Tibial nerve (tissue), 4 donors: Measurements from ENCODE around the gene RASEF. TPM values are rescaled to one million over a fixed set of nuclear protein-coding genes. Genes with fewer than 3 reads are reported as not detected.

Experiments
- DNase-seq, 2 donors: peaks; one replicate each; pipeline ENCODE4 v3.0.0-alpha.2; 2019; ENCODE audit warnings: low spot score in 2 of 2
- H3K27ac ChIP-seq, 4 donors: fragments of 200-600 bp; sonication (generic) in 3 of 4; one replicate each; pipeline ENCODE4 v1.5.1; 2017 to 2019; ENCODE audit warnings: mild to moderate bottlenecking in 1 of 4
- H3K27me3 ChIP-seq, 2 donors: fragments of 200-600 bp; sonication (generic) in 1 of 2; one replicate each; pipeline versions ENCODE4 v1.5.1 to v1.6.0; 2017 to 2019
- H3K36me3 ChIP-seq, 3 donors: fragments of 200-600 bp; sonication (generic); one replicate each; pipeline ENCODE4 v1.5.1; 2018 to 2019
- H3K4me1 ChIP-seq, 4 donors: fragments of 200-600 bp; sonication (generic) in 3 of 4; one replicate each; pipeline ENCODE4 v1.5.1; 2017 to 2019
- H3K4me3 ChIP-seq, 4 donors: fragments of 200-600 bp; sonication (generic) in 3 of 4; one replicate each; pipeline ENCODE4 v1.5.1; 2017 to 2019; ENCODE audit warnings: mild to moderate bottlenecking in 1 of 4, moderate library complexity in 1 of 4
- H3K9me3 ChIP-seq, 4 donors: fragments of 200-600 bp; sonication (generic) in 3 of 4; one replicate each; pipeline ENCODE4 v1.5.1; 2017 to 2019
- EP300 ChIP-seq, 2 donors: sonication (generic); formaldehyde crosslinking; IDR thresholded peaks; one replicate each; pipeline ENCODE4 v1.6.1; 2017; ENCODE audit warnings: antibody characterized with exemption in 2 of 2, mild to moderate bottlenecking in 1 of 2
- POLR2A ChIP-seq, 2 donors: fragments of 450-650 bp; IDR thresholded peaks; one replicate each; pipeline ENCODE4 v1.6.1; 2017; ENCODE audit warnings: antibody characterized with exemption in 2 of 2, mild to moderate bottlenecking in 2 of 2, moderate library complexity in 2 of 2
- WGBS, 2 donors: methylation state at CpG; one replicate each; pipeline ENCODE4 v1.1.5; 2018; 5-methylcytosine and 5-hydroxymethylcytosine counted together
- total RNA-seq, 4 donors: library from RNA; depleted of rRNA; stranded (reverse); fragments of >200 nt; gene quantifications; one replicate each; pipeline ENCODE4 v1.1.0, GENCODE V29; 2016
- TF ChIP-seq, protein P1 (sequence below), 5 experiments: fragments of 200-600 bp in 3 of 5; fragments of 450-650 bp in 2 of 5; sonication (generic) in 3 of 5; IDR thresholded peaks; one replicate each; pipeline ENCODE4 v1.5.1; 2016 to 2019; ENCODE audit warnings: antibody characterized with exemption in 5 of 5, mild to moderate bottlenecking in 3 of 5, moderate library complexity in 2 of 5

Gene RASEF
- total RNA-seq, 4 donors from 2014 or later: 0.21 to 3.6 (median 1.4) TPM

DNA sequence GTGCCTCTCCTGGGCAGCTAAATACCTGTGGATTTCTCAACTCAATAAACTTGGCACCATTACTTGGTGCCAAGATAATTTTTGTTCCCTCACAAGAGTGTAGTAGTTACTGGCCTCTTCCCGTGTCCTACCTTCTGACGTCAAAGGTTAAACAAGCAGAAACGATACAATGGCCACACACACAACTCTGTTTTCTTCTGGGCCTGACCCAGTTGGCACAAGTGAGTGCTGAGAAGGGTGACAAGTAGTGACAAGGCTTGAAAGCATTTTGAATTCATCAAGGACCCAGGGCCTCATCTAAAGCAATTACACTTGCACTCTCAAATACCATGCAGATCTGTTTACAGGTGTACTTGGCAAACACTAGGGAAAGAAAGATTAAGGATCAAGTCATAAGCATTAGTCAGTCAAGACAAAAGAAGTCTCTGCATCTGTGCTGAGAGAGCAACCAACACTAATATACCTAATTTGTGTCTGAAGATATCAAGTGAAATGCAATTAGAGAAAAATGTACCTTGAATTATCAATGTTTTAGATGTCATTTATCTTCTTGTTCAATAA, 30.8 kb downstream of the RASEF start:
- Histone ChIP-seq H3K27ac (no peak overlapping the region), H3K36me3 (no peaks in the 10 kb centered on the region), H3K27me3 (no peaks in the 10 kb centered on the region), H3K4me1 (no peaks in the 10 kb centered on the region), H3K9me3 (no peaks in the 10 kb centered on the region), H3K4me3 (no peak overlapping the region)
- WGBS, 2 donors: 62 to 66% methylated on average over 3 of the region's 3 CpGs
- TF ChIP-seq, protein P1, sequence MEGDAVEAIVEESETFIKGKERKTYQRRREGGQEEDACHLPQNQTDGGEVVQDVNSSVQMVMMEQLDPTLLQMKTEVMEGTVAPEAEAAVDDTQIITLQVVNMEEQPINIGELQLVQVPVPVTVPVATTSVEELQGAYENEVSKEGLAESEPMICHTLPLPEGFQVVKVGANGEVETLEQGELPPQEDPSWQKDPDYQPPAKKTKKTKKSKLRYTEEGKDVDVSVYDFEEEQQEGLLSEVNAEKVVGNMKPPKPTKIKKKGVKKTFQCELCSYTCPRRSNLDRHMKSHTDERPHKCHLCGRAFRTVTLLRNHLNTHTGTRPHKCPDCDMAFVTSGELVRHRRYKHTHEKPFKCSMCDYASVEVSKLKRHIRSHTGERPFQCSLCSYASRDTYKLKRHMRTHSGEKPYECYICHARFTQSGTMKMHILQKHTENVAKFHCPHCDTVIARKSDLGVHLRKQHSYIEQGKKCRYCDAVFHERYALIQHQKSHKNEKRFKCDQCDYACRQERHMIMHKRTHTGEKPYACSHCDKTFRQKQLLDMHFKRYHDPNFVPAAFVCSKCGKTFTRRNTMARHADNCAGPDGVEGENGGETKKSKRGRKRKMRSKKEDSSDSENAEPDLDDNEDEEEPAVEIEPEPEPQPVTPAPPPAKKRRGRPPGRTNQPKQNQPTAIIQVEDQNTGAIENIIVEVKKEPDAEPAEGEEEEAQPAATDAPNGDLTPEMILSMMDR (IDR thresholded peaks at IDR 0.05): no peak
- no peak for TF ChIP-seq EP300 (IDR thresholded peaks at IDR 0.05)
- no peak for TF ChIP-seq POLR2A (IDR thresholded peaks at IDR 0.05)
- no peak for DNase-seq

DNA sequence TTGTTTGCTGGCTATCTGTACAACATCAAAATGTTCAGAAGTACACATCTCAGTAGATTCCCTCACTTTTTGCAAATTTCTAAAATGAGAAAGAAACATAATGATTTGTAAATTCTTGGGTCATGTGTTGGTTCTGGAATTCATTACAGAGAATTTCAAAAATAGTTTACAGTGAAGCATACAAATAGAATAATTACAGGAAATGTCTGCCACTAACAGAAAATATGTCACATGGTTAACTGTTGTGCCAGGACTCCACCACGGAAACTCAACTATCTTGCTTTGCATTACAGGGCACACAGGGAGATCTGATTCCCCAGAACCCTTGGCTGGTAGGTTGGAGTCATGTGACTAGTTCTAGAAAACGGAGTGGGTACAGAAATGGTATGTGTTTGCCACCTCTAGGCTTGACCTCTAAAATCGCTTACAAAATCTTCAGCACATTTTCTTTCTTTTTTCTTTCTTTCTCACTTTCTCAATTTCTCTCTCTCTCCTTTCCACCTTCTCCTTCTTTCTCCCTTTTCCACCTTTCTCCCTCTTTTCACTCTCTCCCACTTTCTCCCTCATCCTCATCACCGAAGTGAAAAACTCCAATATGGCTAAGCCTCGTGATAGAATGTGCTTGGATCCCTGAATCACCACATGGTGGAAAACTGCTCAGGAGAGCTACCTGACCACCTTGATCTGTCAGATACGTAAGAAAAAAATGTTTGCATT, 32.4 kb downstream of the RASEF start:
- Histone ChIP-seq H3K4me3 (no peak overlapping the region), H3K4me1 (no peaks in the 10 kb centered on the region), H3K27ac (no peak overlapping the region), H3K36me3 (no peaks in the 10 kb centered on the region), H3K27me3 (no peaks in the 10 kb centered on the region), H3K9me3 (no peaks in the 10 kb centered on the region)
- no peak for DNase-seq
- TF ChIP-seq POLR2A (IDR thresholded peaks at IDR 0.05) (no peak), EP300 (IDR thresholded peaks at IDR 0.05) (no peak)
- TF ChIP-seq, protein P1 (IDR thresholded peaks at IDR 0.05): no peak
- 73 to 76% methylated on average over 6 of the region's 6 CpGs for WGBS, 2 donors

DNA sequence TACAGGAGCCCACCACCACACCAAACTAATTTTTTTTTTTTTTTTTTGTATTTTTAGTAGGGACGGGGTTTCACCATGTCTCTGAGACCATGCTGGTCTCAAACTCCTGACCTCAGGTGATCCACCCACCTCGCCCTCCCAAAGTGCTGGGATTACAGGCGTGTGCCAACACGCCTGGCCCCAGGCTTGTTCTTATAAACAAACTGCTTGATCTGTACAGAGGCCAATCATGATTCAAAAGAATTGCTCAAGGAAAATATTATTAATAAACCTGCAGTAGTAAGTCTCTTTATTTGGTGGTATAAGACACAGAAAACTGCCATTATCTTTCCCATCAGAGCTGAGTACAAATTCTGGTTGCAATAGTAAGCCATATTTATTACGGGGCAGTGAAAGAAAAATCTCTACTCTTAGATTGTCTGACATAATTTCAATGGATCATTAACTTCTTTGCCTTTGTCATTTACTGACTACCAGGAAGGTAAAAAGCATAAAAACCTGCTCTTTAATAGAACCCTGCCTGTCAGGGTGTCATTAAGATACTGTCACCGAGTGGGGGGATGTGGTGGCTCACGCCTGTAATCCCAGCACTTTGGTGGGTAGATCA, 33.3 kb downstream of the RASEF start:
- no peak for DNase-seq
- Histone ChIP-seq H3K4me3 (no peak overlapping the region), H3K36me3 (no peaks in the 10 kb centered on the region), H3K9me3 (no peaks in the 10 kb centered on the region), H3K27me3 (no peaks in the 10 kb centered on the region), H3K4me1 (no peaks in the 10 kb centered on the region), H3K27ac (no peak overlapping the region)
- 90 to 91% methylated on average over 7 of the region's 7 CpGs for WGBS, 2 donors
- TF ChIP-seq, protein P1 (IDR thresholded peaks at IDR 0.05): no peak
- TF ChIP-seq EP300 (IDR thresholded peaks at IDR 0.05): no peak
- no peak for TF ChIP-seq POLR2A (IDR thresholded peaks at IDR 0.05)

DNA sequence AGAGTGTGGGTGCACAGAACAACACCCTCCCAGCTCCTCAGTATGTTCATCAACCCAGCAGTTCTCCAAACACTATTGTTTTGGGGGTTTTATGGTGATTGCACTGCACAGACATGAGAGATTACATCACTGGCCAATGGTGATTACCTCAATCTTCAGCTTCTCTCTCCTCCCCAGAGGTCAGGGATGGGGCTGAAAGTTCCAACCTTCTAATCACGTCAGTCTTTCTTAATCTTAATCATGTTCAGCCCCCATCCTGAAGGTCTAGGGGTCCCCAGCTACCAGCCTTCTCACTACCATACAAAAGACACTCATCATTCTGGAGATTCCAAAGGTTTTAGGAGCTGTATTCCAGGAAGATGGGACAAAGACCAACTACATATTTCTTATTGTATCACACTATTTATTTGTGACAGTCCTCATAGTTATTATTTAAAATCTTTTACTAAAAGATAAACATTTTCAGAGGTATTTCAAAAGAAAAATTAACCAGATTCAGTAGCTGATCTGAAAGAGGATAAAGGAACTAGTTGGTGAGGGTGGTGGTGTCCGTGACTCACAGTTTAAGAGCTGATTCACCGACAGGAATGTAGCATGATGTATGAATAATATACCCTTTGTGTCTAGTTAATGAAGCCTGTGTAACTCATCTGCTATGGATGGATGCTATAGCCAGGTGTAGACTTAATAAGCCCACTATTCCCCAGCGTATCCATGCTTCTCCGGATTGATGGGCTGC, 35.6 kb downstream of the RASEF start:
- H3K36me3 ChIP-seq: no peaks in the 10 kb centered on the region
- no peak for DNase-seq
- H3K4me1 ChIP-seq: no peaks in the 10 kb centered on the region
- TF ChIP-seq, protein P1 (IDR thresholded peaks at IDR 0.05): no peak
- TF ChIP-seq POLR2A (IDR thresholded peaks at IDR 0.05): no peak
- no peak for TF ChIP-seq EP300 (IDR thresholded peaks at IDR 0.05)
- no peak overlapping the region for H3K4me3 ChIP-seq
- H3K9me3 ChIP-seq: no peaks in the 10 kb centered on the region
- no peaks in the 10 kb centered on the region for H3K27me3 ChIP-seq
- no peak overlapping the region for H3K27ac ChIP-seq
- WGBS, 2 donors: 80% methylated on average over 5 of the region's 5 CpGs
